Omental fat pad (tissue), 4 donors: ENCODE data around the gene GPC6. TPM values are rescaled to one million over a fixed set of nuclear protein-coding genes. Genes with fewer than 3 reads are reported as not detected.
"Not testable (repeated sequence)": the region's sequence is repeated elsewhere in the genome, so short reads cannot be mapped to it uniquely, and the experiment has no call there.

Experiments used
- ATAC-seq: fragments of 150-250 bp; one replicate; pipeline ENCODE4 v1.9.1; 2016; ENCODE audit warnings: mild to moderate bottlenecking, moderate library complexity; ENCODE audit not compliant: low FRiP score
- DNase-seq: peaks from one replicate; pipeline ENCODE4 v3.0.0-alpha.2; 2019; ENCODE audit warnings: low spot score
- total RNA-seq, 4 donors: library from RNA; depleted of rRNA; stranded (reverse); fragments of >200 nt; gene quantifications; one replicate each; pipeline ENCODE4 v1.1.0, GENCODE V29; 2016
- TF ChIP-seq, protein P1 (sequence below), 3 donors: fragments of 450-650 bp; IDR thresholded peaks; one replicate each; pipeline ENCODE4 v1.5.1; 2016 to 2017; ENCODE audit warnings: antibody characterized with exemption in 3 of 3, mild to moderate bottlenecking in 3 of 3, moderate library complexity in 2 of 3

Gene GPC6
- total RNA-seq, 4 donors from 2014 or later = 9.2 to 24.4 (median 16.4) TPM

DNA sequence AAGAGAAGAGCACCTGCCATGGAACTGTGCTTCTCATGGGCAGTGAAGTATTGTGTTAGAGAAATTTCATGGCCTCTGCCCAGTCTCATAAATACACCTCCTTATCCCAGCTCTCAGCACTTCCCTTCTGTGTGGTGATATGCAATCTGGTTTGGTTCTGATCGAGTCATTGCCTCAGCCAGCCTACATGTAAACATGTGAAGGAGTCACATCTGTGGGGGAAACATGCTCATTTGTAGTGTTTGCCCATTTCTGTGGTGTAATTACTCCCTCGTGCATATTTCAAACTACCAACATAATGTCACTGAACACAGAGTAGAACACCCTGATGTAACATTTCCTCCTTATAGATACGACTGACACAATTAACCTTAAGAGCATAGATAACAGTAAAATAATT, 1069.9 kb downstream of the GPC6 start:
- ATAC-seq (no peak), DNase-seq (no peak)
- TF ChIP-seq, protein P1, sequence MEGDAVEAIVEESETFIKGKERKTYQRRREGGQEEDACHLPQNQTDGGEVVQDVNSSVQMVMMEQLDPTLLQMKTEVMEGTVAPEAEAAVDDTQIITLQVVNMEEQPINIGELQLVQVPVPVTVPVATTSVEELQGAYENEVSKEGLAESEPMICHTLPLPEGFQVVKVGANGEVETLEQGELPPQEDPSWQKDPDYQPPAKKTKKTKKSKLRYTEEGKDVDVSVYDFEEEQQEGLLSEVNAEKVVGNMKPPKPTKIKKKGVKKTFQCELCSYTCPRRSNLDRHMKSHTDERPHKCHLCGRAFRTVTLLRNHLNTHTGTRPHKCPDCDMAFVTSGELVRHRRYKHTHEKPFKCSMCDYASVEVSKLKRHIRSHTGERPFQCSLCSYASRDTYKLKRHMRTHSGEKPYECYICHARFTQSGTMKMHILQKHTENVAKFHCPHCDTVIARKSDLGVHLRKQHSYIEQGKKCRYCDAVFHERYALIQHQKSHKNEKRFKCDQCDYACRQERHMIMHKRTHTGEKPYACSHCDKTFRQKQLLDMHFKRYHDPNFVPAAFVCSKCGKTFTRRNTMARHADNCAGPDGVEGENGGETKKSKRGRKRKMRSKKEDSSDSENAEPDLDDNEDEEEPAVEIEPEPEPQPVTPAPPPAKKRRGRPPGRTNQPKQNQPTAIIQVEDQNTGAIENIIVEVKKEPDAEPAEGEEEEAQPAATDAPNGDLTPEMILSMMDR (IDR thresholded peaks at IDR 0.05) = no peak

DNA sequence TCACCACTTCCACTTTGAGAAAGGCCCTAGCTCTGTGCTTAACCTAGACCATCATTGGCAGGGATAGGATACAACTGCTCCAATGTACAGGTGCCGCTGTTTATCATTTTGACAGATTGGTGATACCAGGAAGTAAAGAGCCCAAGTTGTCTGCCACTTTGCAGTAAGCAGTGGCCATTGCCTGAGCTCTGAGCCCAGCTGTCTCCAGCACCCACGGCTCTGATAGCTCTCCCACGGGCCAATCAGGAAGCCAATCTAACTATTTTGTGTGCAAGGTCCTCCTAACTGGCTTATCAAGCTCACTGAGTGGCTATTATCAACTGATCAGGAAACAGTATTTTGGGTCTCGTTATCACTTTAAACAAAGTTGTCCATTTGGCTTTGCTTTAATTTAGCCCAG, 1071.7 kb downstream of the GPC6 start:
- DNase-seq (no peak), ATAC-seq (no peak)
- TF ChIP-seq, protein P1 (IDR thresholded peaks at IDR 0.05) = no peak

DNA sequence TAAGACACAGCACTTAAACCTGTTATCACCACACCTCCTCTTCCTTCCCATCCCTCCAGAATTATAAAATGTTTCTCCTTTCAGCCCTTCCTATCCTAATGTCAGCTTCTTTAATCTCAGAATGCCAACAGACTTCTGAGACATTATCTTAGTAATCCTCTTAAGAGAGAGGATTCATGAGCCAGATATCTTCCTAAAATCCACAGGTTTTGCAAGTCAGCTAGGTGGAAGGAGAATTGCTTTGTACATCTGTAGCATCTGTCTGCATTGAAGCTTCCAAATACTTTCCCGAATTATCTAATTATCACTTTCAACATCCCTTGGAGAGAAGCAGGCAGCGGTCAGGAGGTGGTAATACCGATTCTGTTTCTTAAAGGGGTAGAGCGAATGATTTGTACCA, 1073.8 kb downstream of the GPC6 start:
- ATAC-seq = no peak
- TF ChIP-seq, protein P1 (IDR thresholded peaks at IDR 0.05) = no peak
- no peak for DNase-seq

DNA sequence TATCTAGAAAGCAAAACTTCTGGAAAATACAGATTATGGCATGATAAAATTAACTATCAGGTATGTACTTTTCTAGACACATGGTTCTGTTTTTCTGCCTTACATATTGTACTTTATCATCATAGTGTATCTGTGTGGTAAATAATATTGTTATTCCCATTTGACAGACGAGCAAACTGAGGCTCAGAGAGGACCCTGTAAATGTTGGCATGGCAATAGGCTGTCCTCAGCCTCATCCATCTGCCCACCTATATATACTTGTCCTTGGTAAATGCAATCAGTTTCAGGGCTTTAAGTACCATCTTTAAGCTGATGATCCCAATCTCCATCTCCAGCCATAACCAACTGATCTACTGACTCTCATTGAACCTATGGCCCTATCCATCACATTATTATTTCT, 1074.9 kb downstream of the GPC6 start:
- TF ChIP-seq, protein P1 (IDR thresholded peaks at IDR 0.05) = no peak
- no peak for ATAC-seq

DNA sequence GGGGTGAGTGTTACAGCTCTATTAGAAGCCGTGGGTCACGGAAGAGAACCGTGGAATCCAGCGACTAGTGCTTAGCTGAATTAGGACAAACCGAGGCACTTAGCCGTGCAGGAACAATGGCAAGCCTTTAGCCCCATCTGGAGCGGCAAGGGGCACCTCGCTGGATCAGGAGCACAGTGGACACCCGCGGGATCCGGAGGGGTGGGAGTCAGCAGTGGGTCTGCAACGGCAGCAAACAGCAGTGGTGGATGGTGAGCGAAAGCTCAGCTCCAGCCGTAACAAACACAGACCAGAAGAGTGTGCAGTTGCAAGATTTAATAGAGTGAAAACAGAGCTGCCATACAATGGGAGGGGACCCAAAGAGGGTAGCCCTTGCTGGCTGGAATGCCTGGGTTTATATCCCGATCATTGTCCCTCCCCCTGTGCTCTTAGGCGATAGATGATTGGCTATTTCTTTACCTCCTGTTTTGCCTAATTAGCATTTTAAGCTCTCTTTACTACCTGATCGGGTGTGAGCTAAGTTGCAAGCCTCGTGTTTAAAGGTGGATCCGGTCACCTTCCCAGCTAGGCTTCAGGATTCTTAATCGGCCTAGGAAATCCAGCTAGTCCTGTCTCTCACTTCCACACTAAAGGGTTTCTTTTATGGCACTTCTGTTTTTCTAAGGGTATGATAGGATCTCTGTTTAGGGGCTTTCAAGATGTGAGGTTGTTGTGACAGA, 1076.4 kb downstream of the GPC6 start:
- DNase-seq, ATAC-seq: not testable (repeated sequence)

More for the DNA sequence above, 1074.9 kb downstream of the GPC6 start:
- no peak for DNase-seq

DNA sequence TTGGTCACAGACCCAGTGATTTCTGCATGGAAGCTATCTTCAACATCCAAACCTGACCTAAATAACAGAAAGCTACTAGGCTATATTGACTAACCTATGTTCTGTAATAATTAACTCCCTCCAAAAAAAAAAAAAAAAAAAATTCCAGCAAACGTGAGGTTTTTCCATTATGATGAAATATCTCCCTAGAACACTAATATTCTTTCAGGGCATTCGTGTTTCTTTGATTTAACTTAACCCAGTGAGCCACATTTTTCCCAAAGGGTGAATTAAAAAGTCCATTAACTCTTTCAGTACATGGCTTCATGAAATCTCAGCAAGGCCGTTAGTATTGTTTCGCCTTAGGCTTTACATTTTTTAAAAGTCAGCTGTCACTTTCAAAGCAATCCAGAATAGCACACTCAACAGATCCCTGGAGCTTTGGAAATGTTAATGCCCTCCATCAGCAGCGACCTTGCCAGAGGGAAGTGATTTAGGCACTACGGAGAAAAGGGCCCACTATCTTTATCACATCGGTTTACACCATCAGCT, 1077.1 kb downstream of the GPC6 start:
- ATAC-seq (no peak), DNase-seq (no peak)
- TF ChIP-seq, protein P1 (IDR thresholded peaks at IDR 0.05) = no peak

DNA sequence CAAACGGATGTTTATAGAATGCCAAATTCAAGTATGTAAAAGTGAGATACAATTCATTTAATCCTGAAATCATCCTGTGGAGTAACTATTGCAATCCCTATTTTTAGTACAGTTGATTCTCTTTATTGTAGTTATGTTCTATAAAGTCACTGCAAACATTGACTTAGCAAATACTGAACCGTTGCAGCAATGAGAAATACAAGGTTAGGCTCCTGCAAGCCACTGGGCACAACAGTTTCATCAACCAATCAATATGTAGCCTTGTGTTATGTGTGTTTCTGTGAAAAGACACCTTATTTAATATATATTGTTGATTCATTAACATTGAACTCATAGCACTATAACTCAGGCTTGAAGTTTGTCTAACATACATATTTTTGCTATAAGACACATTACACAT, 1078.4 kb downstream of the GPC6 start:
- DNase-seq = no peak
- TF ChIP-seq, protein P1 (IDR thresholded peaks at IDR 0.05) = no peak
- ATAC-seq = no peak
